ENCODE data around the gene SLC6A9.
A peak's percentile ranks its signal among the peaks of the same experiment; 100 is the strongest.

The SLC6A9 gene

DNA sequence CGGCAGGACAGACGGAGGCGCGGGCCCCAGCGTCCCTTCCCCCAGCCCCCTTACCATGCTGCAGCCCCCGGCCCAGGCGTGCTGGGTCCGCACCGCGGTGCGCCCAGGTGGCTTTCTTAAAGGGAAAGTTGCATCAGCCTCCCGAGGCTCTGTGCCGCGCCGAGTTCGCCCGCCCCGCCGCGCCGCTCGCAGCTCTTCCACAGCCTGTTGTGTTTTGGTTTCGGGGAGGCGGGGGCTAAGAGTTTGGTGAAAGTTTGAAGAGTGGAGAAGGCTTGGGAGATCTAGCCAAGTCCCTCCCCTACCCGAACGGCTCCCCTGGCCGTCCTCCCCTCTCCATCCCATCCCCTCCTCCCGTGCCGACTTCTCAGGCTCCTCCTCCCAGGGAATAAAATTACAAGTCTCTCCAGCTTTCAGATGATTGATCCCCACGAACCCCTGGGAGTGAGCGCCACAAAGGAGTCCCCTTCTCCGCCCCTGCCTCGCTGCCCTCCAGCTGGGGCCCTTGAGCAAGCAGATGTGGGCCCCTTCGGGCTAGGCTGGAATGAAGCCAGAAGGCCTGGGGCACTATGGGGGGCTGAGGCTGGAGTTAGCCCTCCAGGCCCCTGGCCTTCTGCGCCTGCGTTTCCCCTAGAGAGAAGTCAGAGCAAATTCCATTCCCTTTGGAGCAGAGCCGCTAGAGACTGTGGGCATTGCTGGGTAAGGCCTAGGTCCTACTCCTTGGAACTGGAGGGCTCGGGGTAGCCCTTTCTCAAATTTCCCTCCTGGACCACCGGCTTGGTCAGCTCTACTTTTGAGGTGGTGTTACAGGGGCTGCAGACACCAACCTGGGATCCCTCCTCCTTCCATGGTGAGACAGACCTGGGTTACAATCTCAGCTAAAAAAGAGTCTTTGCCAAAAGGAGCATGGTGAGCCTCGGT lies at the start of gene SLC6A9:
Gene SLC6A9, minus strand, starts transcription at position 211 of the 918 bp plus-strand sequence. CDS start 7,185 bp downstream, outside the sequence.
- DNase-seq (ENCODE audit: low spot score) = peak; percentile 89

DNA sequence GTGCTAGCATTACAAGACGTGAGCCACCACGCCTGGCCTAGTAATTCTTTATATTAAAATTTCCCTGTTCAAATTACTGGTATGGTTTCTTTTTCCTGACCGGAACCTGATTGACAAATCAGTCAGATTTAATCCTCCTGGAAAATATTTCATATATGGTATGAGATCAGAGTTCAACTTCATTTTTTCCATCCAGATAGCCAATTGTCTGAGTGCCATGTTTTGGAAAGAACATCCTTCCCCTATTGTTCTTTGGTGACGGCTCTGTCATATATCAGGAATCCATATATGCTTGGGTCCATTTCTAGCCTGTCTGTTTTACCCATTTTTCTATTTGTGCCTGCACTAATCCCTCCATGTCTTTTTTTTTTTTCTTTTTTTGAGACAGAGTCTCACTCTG lies 48.3 kb upstream of the SLC6A9 start:
- DNase-seq (ENCODE audit: low spot score) = no peak

GRCh38 chr1:44078104-44078503 lies 46.8 kb upstream of the SLC6A9 start:
- no peak for DNase-seq (ENCODE audit: low spot score)

GRCh38 chr1:44077421-44077820 lies 46.2 kb upstream of the SLC6A9 start:
- DNase-seq (ENCODE audit: low spot score) = no peak

GRCh38 chr1:44076066-44076465 lies 44.8 kb upstream of the SLC6A9 start:
- DNase-seq (ENCODE audit: low spot score) = no peak

DNA sequence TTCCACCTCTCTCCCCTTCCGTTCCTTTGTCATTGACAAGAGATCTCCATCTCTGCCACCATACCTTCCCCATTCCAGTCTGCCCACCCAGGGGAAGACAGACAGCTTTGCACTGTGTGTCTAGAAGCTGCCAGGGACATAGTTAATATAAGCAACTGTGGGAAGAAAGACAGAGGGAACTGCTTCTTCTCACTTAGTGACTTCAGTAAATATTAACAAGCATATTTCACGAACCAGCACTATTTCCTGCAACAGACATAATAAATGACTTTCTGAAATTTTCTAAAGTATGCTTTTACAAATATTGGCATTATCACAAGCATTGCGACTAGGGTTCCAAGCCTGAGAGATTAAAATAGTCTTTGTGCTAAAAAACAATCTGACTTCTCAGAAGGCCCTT lies 43.2 kb upstream of the SLC6A9 start:
- no peak for DNase-seq (ENCODE audit: low spot score)

DNA sequence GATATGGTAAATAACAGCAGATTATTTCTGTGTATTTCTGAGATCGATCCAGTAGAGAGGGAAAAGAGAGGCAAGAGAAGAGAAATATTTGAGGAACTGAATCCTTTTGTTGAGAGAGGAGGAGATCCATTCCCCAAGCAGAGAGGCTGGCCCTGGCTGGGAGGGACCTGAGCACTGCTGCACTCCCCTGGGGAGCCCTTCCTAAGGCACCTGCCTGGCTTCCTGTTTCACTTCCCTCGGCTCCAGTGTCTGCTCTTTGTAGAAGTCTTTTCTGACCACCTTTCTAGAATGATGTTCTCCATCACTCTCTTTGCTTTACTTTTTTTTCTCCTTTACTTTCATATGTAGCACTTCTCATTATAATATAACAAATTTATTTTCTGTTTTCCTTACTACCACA lies 42.3 kb upstream of the SLC6A9 start:
- DNase-seq (ENCODE audit: low spot score) = no peak

DNA sequence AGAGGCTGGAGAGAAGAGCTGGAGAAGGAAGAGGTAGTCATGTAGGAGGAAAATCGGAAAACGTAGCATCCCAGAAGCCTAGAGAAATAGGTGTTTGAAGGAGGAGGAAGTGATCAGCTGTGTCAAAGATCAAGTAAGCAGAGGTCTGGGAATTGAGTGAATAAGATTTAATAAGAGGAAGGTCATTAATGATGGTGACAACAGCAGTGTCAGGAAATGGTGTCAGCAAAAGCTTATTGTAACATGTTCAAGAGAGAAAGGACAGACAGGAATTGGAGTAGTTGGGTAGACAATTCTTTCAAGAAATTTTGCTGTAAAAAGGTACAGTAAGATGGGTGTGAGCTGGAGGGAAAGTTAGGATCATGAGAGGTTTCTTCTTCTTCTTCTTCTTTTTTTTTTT lies 41.6 kb upstream of the SLC6A9 start:
- DNase-seq (ENCODE audit: low spot score) = no peak

- DNase-seq (ENCODE audit: low spot score) = peak; percentile 79
These were observed 40.9 kb upstream of the SLC6A9 start for GRCh38 chr1:44072204-44072603.

- DNase-seq (ENCODE audit: low spot score) = no peak
These were observed 40.2 kb upstream of the SLC6A9 start for GRCh38 chr1:44071461-44071860.

DNA sequence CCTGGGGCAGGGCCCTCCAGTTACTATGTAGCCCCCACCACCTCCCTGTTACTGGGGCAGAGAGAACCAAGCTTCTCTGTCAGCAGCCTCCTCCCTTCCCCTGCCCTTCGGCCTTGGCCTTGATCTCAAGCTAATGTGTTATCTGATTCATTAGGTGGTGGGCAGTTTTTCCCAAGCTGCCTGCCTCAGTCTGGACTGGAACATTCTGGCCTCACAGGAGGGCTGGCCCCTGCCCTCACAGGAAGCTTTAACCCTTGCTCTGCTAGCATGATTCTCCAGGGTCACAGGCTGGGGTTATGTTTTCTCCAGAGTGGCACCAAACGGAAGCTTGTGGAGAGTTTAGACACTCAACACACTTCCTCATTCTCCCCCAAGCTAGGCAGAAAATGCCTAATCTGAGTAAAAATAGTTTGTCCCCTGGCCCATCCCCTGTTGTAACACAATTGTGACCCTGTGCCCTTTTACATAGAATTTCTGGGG lies 37.2 kb upstream of the SLC6A9 start:
- DNase-seq (ENCODE audit: low spot score) = no peak

DNA sequence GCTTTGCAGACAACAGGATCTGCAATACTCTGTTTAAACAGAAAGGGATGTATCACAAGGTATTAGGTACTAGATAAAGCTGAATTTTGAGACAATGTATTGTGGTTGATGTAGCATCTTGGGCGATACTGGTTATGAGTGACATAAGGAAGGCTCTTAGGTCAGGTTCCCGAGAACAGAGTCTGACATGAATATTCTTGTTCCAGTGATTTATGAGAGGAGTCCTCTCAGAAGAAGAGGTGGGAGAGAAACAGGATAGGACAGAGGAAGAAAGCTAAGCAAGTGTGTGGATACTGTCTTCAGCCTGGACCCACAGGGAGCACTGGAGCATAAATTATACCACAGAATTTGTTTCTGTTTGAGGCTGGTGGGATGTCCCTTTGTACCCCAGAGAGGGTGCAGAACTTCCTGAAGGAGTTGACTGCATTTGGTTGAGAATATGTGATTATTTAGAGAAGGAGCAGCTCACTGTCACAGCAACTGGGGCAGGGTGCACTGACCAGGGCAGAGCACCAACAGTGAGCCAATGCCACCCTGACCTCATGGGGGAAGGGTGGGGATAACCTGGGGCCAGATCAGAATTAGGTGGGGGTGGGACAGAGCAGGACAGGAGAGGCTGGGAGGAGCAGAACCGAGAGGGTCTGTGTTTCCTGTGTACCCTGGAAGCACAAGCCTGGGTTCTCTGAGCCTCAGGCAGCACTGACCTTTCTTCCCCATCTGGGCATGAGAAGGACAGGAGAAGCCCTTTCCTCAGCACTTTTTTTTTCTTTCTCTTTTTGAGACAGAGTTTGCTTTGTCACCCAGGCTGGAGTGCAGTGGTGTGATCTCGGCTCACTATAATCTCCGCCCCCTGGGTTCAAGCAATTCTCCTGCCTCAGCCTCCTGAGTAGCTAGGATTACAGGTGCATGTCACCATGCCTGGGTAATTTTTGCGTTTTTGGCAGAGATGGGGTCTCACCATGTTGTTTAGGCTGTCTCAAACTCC lies 36.3 kb upstream of the SLC6A9 start:
- DNase-seq (ENCODE audit: low spot score) = no peak

DNA sequence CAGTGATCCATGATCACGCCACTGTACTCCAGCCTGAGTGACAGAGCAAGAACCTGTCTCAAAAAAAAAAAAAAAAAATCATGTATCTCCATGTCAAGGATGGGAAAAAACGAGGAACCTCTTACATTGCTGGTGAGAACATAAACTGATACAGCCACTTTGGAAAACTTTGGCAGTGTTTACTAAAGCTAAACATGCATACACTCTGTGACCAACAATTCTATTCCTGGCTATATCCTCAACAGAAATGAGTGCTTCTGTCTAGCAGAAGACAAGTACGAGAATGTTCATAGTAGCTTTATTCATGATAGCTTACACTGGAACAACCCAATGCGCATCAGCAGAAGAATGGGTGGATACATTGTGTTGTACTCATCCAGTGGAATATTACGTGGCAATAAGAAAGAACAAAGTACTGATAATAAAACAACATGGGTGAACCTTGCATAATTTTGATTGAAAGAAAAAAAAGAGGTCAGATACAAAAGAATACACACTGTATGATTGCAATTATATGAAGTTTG lies 31.5 kb upstream of the SLC6A9 start:
- DNase-seq (ENCODE audit: low spot score) = no peak

GRCh38 chr1:44061857-44062256 lies 30.6 kb upstream of the SLC6A9 start:
- no peak for DNase-seq (ENCODE audit: low spot score)

GRCh38 chr1:44060830-44061267 lies 29.6 kb upstream of the SLC6A9 start:
- no peak for DNase-seq (ENCODE audit: low spot score)

DNA sequence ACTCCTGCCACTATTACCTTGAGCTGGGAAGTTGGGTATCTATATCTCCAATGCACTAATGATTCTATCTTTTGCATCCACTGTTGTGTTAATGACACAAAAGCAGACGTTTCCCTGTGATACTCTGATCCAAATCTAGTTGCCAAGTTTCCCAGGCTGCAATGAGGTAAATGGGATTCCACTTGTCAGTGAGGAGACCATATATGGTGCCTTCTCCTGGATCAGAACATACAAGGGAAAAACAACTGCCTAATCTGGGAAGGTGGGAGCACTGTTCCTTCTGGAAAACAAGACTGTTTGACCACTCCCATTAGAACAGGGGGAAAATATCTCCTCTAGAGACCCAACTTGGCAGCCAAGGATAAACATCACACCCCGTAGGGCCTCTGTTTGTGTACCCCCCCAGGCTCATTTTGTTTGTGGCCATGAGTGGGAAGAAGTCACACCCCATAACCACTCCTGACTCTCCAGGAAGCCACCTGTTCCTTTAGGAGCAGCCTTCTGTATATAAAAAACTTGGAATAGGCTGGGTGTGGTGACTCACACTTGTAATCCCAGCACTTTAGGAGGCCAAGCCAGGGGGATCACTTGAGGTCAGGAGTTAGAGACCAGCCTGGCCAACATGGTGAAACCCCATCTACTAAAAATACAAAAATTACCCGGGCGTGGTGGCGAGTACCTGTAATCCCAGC lies 28.5 kb upstream of the SLC6A9 start:
- no peak for DNase-seq (ENCODE audit: low spot score)

- no peak for DNase-seq (ENCODE audit: low spot score)
These were observed 27.9 kb upstream of the SLC6A9 start for GRCh38 chr1:44059212-44059611.

- DNase-seq (ENCODE audit: low spot score) = no peak
These were observed 26.0 kb upstream of the SLC6A9 start for GRCh38 chr1:44057293-44057692.

DNA sequence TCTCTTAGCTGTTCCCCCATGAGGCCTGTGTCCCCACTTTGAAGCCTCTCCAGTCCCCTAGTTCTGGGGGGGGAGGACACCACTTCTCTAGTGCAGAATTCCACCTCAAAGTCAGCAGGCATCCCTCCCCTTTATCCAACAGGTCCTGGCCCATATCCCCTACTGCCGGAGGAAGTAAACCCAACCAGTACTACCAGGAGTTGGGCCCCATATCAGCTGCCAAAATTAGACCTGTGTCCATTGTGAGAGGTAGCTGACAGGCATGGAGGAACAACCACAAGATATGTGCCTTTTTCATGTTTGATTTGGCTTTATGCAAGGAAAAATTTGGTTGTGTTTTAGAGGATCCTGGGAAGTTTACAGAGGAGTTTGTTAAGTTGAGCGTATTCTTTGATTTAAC lies 22.1 kb upstream of the SLC6A9 start:
- no peak for DNase-seq (ENCODE audit: low spot score)

DNA sequence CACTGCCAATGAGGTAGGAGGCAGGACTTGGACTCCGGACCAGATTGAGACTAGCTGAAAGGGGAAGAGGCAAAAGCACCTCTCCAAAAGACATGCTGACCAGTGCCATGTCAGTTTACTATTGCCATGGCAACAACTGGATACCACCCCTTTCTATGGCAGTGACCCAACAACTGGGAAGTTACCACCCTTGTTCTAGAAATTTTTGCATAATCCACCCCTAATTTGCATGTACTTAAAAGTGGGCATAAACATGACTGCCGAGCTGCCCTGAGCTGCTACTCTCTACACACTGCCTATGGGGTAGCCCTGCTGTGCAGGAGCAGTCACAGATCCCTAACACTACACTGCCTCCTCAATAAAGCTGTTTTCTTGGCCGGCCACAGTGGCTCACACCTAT lies 19.0 kb upstream of the SLC6A9 start:
- DNase-seq (ENCODE audit: low spot score) = no peak

- peak; percentile 81 for DNase-seq (ENCODE audit: low spot score)
These were observed 18.6 kb upstream of the SLC6A9 start for GRCh38 chr1:44049839-44050238.

Measured in GM03348 (cell line).